Left cardiac atrium (tissue), 4 donors: ENCODE data around the gene CDC42. TPM values are rescaled to one million over a fixed set of nuclear protein-coding genes. Genes with fewer than 3 reads are reported as not detected.
"Not testable (repeated sequence)": the region's sequence is repeated elsewhere in the genome, so short reads cannot be mapped to it uniquely, and the experiment has no call there.

Experiments
- ATAC-seq, 2 donors: fragments of 200-7000 bp; cut with Tn5 transposase; one replicate each; pipeline ENCODE4 v1.9.1; 2020; ENCODE audit warnings: mild to moderate bottlenecking in 2 of 2, moderate library complexity in 2 of 2
- DNase-seq: peaks from one replicate; pipeline ENCODE4 v3.0.0-alpha.2; 2020
- intact Hi-C, 2 donors: fragments of 100-400 bp; cut with DNase I; formaldehyde crosslinking; loops; one replicate each; pipeline versions ENCODE4 v1.14.1 to v1.15.1; 2022 to 2023
- long read RNA-seq: library from polyadenylated mRNA; unstranded; transcript quantifications from one replicate; pipeline ENCODE4 v2.0.0, GENCODE V29; 2021
- total RNA-seq, 2 donors: library from RNA; stranded (reverse); fragmentation: NEBNext Ultra II Directional; extraction: Animal tissue kit (Norgen Biotek cat#: 25700); gene quantifications; one replicate each; pipeline ENCODE4 v1.2.1, GENCODE V29; 2021
- donor health status: DM: no; HTN: yes; CAD: no.
- donor health status: DM: no; HTN: yes; CAD: no; lungs with severe emphysema.
- donor health status: DM: yes; HTN: yes; CAD: no.
- donor health status: Dilated cardiomyopathy.

CDC42 gene
- total RNA-seq: 100 to 1,000 TPM; 149 to 170 TPM
- long read RNA-seq, partial matches to known transcripts: 10 of 29 reads
- long read RNA-seq, other reads (novel, unspliced or antisense): 17 of 29 reads

DNA sequence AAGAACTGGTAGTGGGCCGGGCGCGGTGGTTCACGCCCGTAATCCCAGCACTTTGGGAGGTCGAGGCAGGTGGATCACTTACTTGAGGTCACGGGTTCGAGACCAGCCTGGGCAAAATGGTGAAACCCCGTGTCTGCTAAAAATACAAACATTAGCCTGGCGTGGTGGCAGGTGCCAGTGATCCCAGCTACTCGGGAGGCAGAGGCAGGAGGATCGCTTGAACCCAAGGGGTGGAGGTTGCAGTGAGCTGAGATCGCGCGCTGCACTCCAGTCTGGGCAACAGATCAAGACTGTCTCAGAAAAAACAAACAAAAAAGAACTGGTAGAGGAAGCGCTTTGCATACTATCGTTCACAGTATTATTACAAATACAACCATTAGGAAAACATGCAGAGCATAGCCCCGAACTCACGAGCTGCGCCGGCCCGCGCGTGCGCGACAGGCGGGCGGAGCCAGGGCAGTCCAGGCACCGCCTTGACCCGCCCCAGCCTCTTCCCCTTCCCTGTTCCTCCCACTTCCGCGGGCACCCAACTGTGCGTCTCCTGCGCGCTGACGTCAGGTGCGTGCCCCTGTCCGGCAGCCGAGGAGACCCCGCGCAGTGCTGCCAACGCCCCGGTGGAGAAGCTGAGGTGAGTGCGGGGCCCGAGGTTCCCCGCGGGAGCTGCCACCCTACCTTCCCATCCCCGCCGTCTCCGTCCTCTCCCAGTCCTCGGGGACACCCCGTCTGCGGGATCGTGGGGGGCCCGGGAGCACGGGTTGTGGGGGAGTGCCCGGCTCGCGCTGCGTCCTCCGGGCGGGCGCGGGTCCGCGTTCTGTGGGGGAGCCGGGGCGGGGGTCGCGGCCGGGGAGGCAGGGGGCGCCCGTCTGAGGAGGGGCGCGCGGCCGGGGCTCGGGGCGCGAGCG is at the start of gene CDC42:
Gene CDC42 (plus strand): TSS at position 595 of the 902 bp plus-strand sequence. CDS start 25,770 bp downstream, outside the sequence.
- DNase-seq: peak; percentile 97
- intact Hi-C loops: no loop called here
- peak; percentile 98 for ATAC-seq

DNA sequence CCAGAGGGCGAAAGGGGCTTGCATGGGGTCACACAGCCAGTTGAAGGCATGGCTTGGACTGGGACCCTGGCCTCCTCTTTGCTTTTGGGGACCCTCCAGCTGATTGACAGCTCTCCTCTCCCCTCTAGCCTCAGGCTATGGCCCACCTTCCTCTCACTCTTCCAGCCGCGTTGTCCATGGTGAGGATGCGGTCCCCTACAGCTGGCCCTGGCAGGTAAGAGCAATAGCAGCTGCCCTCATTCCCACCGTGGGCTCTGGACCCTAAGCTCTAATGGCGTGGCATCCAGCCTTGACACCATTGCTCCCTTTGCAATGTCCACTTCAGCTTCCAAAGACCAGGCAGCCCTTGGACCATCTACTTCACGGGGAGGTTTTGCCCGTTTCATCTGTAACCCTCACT is 49.6 kb upstream of the CDC42 start:
- DNase-seq, ATAC-seq, intact Hi-C loops: not testable (repeated sequence)

DNA sequence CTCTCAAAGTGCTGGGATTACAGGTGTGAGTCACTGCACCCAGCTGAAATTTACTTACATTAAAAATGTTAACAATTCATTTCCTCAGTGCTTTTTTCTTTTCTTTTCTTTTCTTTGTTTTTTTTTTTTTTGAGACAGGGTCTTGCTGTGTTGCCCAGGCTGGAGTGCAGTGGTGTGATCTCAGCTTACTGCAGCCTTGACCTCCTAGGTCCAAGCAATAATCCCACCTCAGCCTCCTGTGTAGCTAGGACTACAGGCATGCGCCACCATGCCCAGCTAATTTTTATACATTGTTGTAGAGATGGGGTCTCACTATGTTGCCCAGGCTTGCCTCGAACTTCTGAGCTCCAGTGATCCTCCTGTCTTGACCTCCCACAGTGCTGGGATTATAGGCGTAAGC is 48.5 kb upstream of the CDC42 start:
- DNase-seq, ATAC-seq, intact Hi-C loops: not testable (repeated sequence)

DNA sequence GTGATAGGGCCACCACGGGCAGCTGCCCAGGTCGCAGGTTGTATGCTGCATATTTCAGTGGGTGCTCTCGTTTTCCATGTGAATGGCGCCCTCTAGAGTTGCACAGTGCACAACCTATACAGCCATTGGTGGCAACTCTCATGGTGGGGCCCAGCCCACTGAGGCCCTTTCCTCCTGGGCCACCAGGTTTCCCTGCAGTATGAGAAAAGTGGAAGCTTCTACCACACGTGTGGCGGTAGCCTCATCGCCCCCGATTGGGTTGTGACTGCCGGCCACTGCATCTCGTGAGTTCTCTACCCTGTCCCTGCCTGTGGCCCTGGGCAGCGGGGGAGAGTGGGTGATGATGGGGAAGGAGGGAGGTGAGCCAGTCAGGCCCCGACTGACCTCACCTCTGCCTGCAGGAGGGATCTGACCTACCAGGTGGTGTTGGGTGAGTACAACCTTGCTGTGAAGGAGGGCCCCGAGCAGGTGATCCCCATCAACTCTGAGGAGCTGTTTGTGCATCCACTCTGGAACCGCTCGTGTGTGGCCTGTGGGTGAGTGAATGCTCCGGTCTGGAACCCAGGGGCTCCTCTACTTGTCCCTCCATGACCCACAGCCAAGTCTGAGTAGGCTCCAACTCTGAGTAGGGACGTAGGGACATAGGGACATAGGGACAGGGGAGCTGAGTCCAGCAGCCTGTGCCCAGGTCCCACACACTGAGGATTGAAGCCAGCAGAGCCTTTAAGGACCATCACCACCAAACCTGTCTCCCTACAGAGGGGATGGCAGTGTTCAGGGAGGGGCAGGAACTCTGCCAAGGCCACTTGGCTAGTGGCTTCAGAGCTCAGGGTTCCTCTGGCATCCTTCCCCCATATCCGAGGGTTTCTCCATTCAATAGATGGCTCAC is 47.0 kb upstream of the CDC42 start:
- peak; percentile 52 for DNase-seq
- ATAC-seq: peak; percentile 83 to 84

DNA sequence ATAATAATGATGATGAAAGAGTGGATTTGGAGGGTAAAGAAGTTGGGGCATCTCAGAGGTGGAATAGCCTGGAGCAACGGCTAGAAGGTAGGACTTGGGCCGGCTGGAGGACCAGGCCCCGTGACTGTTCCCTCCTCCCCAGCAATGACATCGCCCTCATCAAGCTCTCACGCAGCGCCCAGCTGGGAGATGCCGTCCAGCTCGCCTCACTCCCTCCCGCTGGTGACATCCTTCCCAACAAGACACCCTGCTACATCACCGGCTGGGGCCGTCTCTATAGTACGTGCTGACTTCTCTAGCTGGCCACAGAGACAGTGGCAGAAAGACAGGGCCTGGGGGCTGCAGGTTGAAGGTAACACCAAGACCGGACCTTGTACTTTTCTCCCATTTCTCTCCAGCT is 45.8 kb upstream of the CDC42 start:
- ATAC-seq, intact Hi-C loops, DNase-seq: not testable (repeated sequence)

More for the DNA sequence above, 47.0 kb upstream of the CDC42 start:
- intact Hi-C loops: not testable (repeated sequence)

DNA sequence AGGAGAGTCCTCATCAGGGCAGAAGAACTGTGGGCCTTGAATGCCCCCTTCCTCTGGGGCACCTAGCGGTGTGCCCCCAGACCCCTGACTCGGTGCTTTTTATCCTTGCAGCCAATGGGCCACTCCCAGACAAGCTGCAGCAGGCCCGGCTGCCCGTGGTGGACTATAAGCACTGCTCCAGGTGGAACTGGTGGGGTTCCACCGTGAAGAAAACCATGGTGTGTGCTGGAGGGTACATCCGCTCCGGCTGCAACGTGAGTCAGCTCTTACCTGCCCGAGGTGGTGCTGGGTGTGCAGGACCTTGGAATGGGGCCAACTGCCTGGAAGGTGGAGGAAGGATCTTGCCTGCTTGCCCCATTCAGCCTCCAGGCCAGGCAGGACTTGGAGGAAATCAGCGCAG is 45.2 kb upstream of the CDC42 start:
- DNase-seq, ATAC-seq, intact Hi-C loops: not testable (repeated sequence)

DNA sequence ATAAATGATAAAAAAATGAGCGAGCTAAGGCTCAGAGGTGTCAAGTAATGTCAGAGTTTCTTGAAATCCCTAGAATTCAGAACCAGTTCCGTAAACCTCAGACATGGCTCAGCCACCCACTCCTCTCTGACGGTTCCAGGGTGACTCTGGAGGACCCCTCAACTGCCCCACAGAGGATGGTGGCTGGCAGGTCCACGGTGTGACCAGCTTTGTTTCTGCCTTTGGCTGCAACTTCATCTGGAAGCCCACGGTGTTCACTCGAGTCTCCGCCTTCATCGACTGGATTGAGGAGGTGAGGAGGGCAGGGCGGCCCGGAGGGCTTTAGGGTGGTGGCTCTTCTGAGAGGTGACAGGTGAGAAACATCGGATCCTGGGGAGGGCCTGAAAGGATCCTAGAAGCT is 42.9 kb upstream of the CDC42 start:
- intact Hi-C loops, DNase-seq: not testable (repeated sequence)

DNA sequence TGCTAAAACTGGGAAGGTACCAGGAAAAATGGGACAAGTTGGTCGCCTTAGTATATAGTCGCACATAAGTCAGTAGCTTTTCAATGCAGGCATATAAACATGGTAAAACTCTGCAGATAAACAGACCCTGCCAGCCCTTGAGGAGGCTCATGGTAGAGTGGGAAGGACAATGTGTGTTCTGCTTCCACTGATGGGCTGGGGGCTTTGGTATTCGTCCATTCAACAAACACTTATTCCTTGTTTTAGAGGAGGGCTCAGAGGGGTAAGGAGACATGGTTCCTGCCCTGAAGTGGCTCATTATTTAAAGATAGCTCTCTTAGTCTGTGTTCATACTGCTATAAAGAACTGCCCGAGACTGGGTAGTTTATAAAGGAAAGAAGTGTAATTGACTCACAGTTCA is 39.8 kb upstream of the CDC42 start:
- DNase-seq, intact Hi-C loops, ATAC-seq: not testable (repeated sequence)

More for the DNA sequence above, 42.9 kb upstream of the CDC42 start:
- not testable (repeated sequence) for ATAC-seq

DNA sequence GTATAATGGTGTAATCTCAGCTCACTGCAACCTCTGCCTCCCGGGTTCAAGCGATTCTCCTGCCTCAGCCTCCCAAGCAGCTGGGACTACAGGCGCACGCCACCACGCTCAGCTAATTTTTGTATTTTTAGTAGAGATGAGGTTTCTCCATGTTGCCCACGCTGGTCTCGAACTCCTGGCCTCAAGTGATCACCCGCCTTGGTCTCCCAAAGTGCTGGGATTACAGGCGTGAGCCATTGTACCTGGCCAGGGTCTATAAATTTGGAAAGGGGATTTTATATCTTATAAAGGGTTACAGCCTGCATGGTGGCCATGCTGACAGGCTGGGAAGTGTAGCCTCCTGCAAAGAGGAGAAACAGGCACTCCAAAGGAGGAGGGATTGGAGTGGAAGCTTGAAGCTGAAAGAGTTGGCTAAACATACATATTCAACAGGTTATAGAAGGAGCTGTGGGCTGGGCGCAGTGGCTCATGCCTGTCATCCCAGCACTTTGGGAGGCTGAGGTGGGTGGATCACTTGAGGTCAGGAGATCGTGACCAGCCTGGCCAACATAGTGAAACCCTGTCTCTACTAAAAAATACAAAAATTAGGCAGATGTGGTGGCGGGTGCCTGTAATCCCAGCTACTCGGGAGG is 37.8 kb upstream of the CDC42 start:
- ATAC-seq, DNase-seq, intact Hi-C loops: not testable (repeated sequence)

DNA sequence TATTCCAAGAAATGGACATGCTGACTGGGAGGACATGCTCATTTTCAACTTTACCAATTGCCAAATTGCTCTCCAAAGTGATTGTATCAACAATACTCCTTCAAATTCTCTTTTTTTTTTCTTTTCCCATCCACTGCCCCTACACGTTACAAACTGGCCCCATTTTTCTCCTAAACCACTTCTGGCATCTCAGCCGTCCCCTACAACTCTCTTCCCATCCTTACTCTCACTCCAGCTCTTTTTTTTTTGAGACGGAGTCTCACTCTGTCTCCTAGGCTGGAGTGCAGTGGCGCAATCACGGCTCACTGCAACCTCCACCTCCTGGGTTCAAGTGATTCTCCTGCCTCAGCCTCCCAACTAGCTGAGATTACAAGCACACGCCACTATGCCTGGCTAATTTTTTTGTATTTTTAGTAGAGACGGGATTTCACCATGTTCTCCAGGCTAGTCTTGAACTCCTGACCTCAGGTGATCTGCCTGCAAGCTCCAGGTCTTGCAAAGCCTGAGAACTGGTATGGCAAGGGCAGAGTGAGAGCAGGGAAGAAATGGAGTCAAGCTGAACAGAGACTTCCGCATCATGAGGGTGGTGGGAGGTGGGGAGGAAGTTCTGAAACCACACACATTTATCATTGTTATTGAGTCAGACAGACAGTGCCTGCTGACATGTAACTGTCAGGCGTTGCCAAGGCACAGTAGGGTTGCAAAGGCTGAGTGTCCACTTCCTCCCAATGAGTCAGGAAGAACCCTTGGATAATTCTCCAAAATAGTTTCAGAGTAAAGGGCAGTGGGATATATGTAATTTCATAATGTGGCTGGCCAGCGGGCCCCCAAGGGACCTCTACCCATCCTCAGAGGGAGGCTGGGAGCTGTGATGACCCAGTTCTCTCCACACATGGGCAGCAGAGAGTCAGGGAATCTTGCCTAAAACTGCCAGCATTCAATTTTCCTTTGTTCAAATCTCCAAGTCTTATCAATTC is 33.6 kb upstream of the CDC42 start:
- peak; percentile 39 for DNase-seq

DNA sequence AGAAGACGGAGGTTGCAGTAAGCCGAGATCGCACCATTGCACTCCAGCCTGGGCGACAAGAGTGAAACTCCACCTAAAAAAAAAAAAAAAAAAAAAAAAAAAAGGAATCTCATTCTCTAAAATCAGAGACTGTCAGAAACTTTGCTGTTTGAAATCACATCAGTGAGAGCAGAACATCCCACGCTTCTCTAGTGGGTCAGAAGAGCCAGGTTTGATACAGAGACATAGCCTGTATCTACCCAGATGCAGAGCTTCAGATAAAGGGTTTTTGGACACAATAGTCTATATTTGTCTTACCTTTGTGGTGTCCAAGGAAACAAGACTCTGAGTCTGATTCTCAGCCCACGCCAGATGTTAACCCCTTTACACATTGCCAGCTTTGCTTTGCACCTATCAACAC is 31.4 kb upstream of the CDC42 start:
- ATAC-seq (no peak), DNase-seq (no peak)
- intact Hi-C loops: no loop called here

More for the DNA sequence above, 33.6 kb upstream of the CDC42 start:
- peak; percentile 75 to 78 for ATAC-seq
- intact Hi-C loops: no loop called here

DNA sequence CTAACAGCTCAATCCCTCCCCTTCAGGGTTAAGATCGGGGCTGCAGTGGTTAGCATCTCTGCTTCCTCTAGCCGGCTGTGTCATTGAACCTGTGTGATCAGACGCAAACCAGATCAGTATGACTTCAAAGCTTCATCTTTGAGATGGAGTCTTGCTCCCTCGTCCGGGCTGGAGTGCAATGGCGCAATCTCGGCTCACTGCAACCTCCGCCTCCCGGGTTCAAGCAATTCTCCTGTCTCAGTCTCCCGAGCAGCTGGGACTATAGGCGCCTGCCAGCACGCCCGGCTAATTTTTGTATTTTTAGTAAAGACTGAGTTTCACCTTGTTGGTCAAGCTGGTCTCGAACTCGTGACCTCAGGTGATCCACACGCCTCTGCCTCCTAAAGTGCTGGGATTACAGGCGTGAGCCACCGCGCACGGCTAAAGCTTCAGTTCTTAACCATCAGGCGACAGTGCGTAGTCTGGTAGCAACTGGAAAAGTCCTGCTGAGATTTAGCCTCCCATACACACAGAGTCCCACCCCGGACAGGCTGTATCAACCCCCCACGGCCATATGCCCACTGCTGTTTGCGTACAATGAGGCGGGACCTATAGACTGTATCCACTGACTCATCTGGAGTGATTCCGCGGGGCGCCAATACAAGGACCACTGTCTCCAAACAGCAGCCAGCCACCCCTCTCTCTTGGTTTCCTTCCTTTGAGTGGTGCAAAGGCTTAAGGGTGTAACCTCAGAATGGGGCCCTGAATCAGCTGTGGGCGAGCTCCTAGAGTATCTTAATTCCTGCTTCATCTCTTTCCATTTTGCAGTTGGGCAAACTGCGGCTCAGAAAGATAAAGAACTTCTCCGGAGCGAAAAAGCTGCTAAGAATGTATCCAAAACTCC is 27.8 kb upstream of the CDC42 start:
- intact Hi-C loops: no loop called here
- DNase-seq (peak; percentile 73), ATAC-seq (peak; percentile 66 to 68)

DNA sequence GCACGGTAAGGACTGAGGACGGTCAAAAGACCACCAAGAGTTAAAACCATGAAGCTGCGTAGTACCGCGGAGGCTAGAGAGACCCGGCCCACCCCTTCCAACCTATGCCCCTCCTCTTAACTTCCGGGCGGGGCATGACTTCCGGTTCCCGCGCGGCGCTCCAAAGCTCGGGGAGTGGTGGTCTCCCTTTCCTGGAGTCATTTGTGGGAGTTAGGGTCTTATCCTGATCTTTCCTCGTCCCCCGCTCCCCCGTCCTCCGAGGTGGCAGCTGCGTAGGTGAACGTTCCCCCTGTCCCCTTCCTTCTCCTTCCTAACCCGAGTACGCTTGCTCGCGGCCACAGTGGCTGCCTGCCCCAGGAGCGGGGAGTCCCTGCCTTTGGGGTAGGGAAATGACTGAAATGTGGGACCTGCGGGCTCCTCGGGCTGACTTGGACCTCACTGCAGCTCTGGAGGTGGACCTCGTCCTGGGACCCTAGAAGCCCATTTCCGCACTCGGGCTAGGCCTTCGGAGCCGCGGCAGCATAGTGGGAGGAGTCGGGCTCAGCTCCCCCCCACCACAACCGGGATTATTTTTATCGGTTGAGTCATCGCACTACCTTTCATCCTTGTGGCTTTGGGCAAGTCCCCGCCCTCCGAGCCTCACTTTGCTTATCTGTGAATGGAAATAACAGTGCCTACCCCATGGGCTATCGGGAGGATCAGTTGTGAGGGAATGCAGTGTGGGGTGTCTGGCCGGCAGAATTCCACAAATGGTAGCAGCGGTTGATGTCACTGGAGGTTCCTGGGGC is 26.9 kb upstream of the CDC42 start:
- intact Hi-C loops: no loop called here
- peak; percentile 97 for ATAC-seq
- DNase-seq: peak; percentile 91

DNA sequence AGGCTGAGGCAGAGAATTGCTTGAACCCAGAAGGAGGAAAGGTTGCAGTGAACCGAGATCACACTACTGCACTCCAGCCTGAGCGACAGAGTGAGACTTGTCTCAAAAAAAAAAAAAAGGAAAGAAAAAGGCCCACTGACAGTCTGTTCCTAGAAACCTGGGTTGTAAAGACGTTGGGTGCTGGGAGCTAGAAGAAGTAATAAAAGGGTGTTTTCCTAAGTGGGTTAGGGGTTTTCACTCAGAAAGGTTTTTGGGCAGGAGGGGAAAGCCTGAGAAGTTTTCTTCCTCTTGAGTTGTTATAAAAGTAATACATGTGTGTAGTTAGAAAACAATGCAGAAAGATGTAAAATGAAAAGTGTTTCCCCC is 25.6 kb upstream of the CDC42 start:
- intact Hi-C loops: no loop called here

DNA sequence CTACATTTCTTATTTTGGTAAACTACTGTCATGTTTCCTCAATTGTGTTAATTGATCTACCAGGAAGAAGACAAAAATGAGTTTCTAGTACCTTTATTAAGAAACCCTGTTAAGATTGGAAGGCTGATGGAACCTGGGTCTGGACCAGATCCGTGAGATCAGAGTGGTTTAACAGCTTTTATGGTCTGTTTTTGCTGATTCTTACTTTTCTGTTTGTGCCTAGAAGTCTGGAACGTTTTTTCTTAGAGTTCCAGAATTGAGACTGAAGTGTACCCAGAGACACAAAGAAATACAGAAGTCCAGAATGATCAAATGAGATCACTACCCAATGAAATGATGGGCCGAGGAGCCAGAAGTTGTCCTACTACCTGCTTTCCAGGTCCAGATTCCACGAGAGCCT is 22.5 kb upstream of the CDC42 start:
- intact Hi-C loops: no loop called here
- no peak for DNase-seq
- ATAC-seq: no peak

More for the DNA sequence above, 25.6 kb upstream of the CDC42 start:
- no peak for ATAC-seq
- no peak for DNase-seq

DNA sequence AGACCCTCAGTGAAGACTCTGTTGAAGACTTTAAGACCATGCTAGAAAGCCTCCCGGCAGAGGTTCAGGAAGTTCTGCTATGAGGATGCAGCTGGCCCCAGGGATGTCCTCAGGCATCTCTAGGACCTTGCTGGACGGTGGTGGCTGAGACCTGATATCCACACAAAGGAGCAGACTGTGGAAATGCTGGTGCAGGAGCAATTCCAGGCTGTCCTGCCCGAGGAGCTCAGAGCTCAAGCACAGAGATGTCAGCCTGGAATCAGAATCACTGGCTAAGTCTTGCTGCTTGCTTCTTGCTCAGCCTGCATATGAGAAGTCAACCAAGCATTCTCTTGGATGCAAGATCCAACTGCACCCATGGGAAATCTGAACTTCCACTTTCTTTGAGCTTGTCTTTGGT is 22.0 kb upstream of the CDC42 start:
- intact Hi-C loops: no loop called here
- ATAC-seq (no peak), DNase-seq (no peak)
